AG20443 (cell line): ENCODE measurements around the gene CDKN1A.

Source experiments
- DNase-seq: peaks from one replicate; pipeline ENCODE4 v3.0.0; 2012; ENCODE audit warnings: low spot score, mixed read lengths

CDKN1A gene

GRCh38 chr6:36656441-36656840, 22.1 kb upstream of the CDKN1A start:
- no peak for DNase-seq

GRCh38 chr6:36657271-36657670, 21.2 kb upstream of the CDKN1A start:
- DNase-seq = no peak

- peak; percentile 44 for DNase-seq
Measured at GRCh38 chr6:36657942-36658544, 20.5 kb upstream of the CDKN1A start.

GRCh38 chr6:36659271-36659670, 19.2 kb upstream of the CDKN1A start:
- DNase-seq = peak; percentile 89

- DNase-seq = peak; percentile 86
Measured at GRCh38 chr6:36660771-36661471, 17.6 kb upstream of the CDKN1A start.

GRCh38 chr6:36662380-36662779, 16.1 kb upstream of the CDKN1A start:
- no peak for DNase-seq

GRCh38 chr6:36662827-36663256, 15.7 kb upstream of the CDKN1A start:
- no peak for DNase-seq

GRCh38 chr6:36663504-36664446, 14.7 kb upstream of the CDKN1A start:
- DNase-seq = no peak

GRCh38 chr6:36665180-36665579, 13.3 kb upstream of the CDKN1A start:
- DNase-seq = no peak

- no peak for DNase-seq
Measured at GRCh38 chr6:36666287-36666686, 12.2 kb upstream of the CDKN1A start.

GRCh38 chr6:36666826-36667591, 11.5 kb upstream of the CDKN1A start:
- peak; percentile 92 for DNase-seq

GRCh38 chr6:36668591-36668990, 9.9 kb upstream of the CDKN1A start:
- no peak for DNase-seq

GRCh38 chr6:36669002-36669401, 9.5 kb upstream of the CDKN1A start:
- no peak for DNase-seq

GRCh38 chr6:36670271-36670670, 8.2 kb upstream of the CDKN1A start:
- no peak for DNase-seq

- no peak for DNase-seq
Measured at GRCh38 chr6:36671687-36672375, 6.7 kb upstream of the CDKN1A start.

- no peak for DNase-seq
Measured at GRCh38 chr6:36673882-36674281, 4.6 kb upstream of the CDKN1A start.

GRCh38 chr6:36674942-36675341, 3.6 kb upstream of the CDKN1A start:
- no peak for DNase-seq

- peak; percentile 36 for DNase-seq
Measured at GRCh38 chr6:36676141-36677058, 2.1 kb upstream of the CDKN1A start.

- peak; percentile 38 for DNase-seq
Measured at GRCh38 chr6:36677059-36677749, 1.3 kb upstream of the CDKN1A start.
